H7 (cell line): Measurements from ENCODE around the gene RTN4RL2. TPM values are rescaled to one million over a fixed set of nuclear protein-coding genes. Genes with fewer than 3 reads are reported as not detected.
A peak's percentile ranks its signal among the peaks of the same experiment; 100 is the strongest.

Experiments
- DNase-seq: peaks from one replicate; pipeline ENCODE4 v3.0.0; 2012
- H3K27me3 ChIP-seq: 2 replicates; pipeline ENCODE4 v1.6.0; 2011; ENCODE audit warnings: mild to moderate bottlenecking, low read length; ENCODE audit not compliant: control insufficient read depth, insufficient read depth
- H3K36me3 ChIP-seq: replicated peaks from 2 replicates; pipeline ENCODE4 v1.5.1; 2011; ENCODE audit warnings: low read length; ENCODE audit not compliant: control insufficient read depth, insufficient read depth
- H3K4me3 ChIP-seq: 2 replicates; pipeline ENCODE4 v1.5.1; 2011; ENCODE audit warnings: low read depth, mild to moderate bottlenecking, control low read depth, low read length, moderate library complexity; ENCODE audit not compliant: insufficient read depth
- total RNA-seq: library from RNA; depleted of rRNA; stranded (reverse); fragments of >200 nt; shearing (Covaris generic); gene quantifications from 2 replicates; pipeline ENCODE4 v1.2.3, GENCODE V29; 2014

RTN4RL2 gene
- total RNA-seq, 1 experiment from 2014 or later: 3.4 TPM

DNA sequence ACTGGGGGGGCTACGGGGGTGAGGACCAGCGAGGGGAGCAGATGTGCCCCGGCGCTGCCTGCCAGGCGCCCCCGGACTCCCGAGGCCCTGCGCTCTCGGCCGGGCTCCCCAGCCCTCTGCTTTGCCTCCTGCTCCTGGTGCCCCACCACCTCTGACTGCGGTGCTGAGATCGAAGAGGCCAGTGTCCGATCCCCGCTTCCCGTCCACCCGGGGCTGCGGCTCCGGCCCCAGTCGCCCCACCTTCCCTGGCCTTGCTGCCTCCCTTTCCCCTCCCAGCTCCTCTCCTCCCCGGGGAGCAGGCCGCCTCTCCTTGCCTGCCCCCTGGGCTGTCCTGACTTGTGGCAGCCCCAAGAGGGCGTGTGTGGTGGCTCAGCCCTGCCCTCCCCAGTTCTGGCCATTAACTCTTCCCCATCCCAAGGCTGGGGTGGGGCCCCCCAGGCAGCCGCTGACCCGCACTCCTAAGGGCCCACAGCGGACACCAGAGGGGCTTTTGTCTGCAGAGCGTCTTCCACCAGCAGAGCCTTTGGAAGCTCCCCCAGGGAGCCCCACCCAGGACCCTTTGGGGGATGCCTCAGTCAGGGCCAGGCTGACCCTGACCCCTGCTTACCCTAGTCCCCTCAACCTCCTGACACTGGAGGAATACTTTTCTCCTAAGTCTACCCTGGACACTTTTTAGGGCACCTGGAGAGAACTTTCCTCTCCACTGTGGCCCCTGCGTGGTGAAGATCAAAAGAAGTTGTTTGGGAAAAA lies 16.6 kb downstream of the RTN4RL2 start:
- Histone ChIP-seq H3K36me3 (no peaks in the 10 kb centered on the region), H3K27me3 (peaks cover 64% of the 10 kb centered on the region), H3K4me3 (peak overlapping the region; percentile 46)
- peak; percentile 90 for DNase-seq

DNA sequence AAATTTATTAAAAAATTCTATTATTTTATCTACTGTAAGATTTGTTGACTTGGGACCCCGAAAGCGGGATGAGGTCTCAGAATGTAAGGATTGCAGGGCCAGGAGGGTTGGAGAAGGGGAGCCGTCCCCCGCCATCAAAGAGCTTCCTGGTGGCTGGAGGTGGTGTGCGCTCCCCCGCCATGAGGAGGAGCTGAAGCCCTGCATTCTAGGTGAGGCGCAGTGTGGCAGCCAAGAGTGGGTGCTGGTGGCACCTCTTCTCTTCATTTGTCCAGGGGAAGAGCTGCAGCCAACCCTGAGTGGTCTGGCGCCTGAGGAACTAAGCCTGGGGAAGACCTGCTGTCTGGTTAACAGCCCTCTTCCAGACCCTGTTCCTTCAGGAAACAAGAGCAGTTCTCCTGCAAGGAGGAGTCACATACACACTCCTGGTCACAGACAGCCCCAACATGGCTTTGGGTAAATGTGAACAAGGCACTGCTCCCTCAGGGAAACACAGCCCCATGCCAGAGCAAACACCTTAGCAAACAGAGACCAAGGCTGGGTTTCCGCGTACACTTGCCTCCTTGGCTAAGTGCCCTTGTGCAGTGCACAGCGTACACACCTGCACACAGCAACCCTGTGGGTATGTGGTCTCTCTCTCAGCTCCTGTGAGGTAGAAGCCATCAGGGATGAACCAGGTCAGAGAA lies 17.3 kb downstream of the RTN4RL2 start:
- DNase-seq: peak; percentile 67
- Histone ChIP-seq H3K4me3 (no peak overlapping the region), H3K27me3 (peaks cover 72% of the 10 kb centered on the region), H3K36me3 (no peaks in the 10 kb centered on the region)

DNA sequence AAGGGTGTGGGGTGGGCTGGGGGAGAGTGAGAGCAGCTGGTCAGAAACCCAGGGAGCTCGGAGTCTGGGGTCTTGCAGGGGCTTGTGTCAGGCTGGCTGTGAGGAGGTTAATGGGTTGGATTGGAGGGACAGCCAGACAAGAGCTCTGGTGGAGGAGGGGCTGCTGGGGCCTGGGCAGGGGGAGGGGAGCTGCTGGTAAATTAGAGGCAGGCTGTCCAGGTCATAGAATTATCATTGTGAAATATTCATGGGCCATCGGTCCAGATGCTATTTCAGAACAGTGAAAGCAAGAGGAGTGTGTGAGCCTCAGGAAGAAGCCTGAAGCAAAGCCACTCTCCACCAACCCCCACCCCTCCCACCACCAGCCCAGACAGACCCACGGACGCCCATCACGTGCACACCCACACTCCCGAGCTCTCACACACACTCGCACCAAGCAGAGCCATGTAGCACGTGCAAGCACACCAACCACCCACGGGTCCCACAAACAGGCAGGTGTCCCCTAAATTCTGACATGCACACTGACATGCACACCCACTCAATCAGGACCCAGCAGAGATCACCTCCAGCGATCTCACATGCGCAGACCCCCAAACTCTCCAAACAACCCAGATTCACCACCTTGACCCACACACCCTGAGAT lies 18.8 kb downstream of the RTN4RL2 start:
- DNase-seq: peak; percentile 37
- no peak overlapping the region for H3K4me3 ChIP-seq
- no peaks in the 10 kb centered on the region for H3K36me3 ChIP-seq
- peaks cover 76% of the 10 kb centered on the region for H3K27me3 ChIP-seq

DNA sequence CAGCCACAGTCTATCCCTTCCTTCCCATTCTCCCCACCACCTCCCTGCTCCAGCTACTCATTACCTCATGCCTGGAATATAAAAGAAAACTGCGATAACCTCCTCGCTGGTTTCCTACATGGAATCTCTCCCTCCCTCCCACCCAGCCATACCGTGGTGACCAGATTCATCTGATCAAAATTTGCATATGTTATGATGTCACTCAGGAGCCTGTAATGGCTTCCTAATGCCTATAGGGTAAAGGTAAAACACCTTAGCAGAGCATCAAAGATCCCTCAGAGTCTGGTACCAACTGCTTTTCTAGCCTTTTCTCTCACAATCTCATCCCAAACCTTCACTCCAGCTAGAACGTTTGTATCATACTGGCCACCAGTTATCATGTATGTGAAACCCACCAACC lies 19.6 kb downstream of the RTN4RL2 start:
- Histone ChIP-seq H3K27me3 (peaks cover 68% of the 10 kb centered on the region), H3K4me3 (no peak overlapping the region), H3K36me3 (0 out of 2 replicates have a peak, but pooled peaks cover under 1% of the 10 kb centered on the region)
- peak; percentile 64 for DNase-seq

DNA sequence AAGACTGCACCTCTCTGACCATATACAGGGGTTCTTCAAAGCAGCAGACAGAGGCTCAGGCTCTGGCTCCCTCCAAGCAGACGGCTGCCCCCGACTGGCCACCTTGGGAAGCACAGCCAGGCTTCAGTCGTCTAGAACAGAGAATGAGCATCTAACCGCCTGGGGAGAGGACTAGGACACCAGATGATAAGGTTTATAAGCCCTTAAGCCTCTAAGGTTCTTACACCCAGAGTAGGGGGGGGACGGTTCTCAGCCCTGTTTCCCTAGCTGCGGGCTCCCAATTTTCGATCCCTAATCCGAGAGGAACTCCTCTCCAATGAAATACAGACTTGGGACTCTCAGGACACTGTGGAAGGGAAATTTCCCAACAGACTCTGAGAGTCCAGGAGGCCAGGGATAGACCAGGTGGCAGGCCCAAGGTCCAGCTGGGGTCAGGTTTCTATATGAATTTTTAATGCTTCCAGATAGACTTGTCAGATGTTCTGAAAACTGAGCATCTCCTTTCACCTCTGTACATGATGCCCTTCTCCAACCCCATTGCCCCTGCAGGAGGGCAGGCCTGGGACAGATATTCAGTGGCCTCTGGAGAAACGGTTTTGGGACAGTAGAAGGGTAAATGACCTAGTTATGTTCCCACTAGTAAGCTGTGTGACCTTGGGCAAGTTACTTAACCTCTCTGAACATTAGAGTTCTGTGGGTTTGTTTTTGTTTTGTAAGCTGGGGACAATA lies 20.2 kb downstream of the RTN4RL2 start:
- H3K27me3 ChIP-seq: peaks cover 62% of the 10 kb centered on the region
- DNase-seq: peak; percentile 90
- no peak overlapping the region for H3K4me3 ChIP-seq
- peaks cover 4% of the 10 kb centered on the region for H3K36me3 ChIP-seq

DNA sequence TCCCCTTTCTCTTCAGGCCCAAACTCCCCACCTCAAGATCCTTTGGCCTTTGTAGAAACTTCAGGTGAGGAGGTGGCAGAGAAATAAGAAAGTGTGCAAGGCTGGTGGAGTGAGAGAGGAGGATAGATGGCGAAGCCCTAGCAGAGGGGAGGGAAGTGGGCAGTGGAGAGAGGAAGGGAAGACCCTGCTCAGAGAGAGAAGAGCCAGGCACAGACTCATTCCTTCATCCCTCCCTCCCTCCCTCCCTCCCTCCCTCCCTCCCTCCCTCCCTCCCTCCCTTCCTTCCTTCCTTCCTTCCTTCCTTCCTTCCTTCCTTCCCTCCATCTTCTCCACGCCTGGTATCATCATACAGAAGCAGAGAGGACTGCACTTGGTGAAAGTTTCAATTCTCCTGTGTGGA lies 21.0 kb downstream of the RTN4RL2 start:
- no peak for DNase-seq
- H3K4me3 ChIP-seq: no peak overlapping the region
- H3K36me3 ChIP-seq: peaks cover 4% of the 10 kb centered on the region
- peaks cover 54% of the 10 kb centered on the region for H3K27me3 ChIP-seq

DNA sequence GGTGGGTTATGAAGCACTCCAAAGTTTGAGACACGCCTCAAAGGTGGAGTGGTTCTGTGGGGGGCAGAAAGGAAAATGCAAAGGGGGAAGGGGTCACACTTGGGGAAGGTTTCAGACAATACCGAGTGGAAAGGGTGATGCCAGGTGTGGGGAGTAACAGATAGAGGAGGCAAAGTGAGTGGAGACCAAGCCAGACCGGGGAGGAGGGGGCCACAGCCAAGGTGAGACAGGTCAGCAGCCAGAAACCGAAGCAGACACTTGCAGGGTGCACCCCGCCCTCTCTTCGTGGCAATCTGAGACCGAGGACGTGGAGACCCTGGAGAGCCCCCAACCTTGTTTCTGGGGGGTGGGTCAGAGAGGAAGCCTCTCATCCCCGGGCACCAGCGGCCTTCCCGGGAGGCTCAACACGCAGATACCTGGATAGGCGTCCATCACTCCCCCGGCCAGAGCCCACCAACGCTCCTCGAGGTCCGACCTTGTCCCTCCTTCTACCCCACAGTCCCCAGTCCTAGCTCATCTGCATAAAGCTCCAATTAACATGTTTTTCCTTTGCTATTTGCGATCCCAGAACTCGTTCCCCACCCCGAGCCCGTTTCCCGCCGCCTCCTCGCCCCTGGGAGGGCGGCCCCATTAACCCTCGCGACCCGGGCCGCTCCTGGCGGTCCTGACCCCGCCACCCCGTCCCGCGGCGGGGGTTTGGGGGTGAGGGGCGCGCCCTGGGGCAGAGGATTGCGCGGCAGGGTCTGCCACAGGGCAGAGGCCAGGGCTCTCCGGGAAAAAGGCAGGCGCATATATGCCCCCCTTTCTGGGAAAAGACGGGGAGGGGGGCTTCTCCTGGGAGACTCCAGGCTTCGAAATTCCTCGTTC lies 21.8 kb downstream of the RTN4RL2 start:
- peaks cover 4% of the 10 kb centered on the region for H3K36me3 ChIP-seq
- DNase-seq: peak; percentile 69
- peaks cover 46% of the 10 kb centered on the region for H3K27me3 ChIP-seq
- peak overlapping the region; percentile 61 for H3K4me3 ChIP-seq

DNA sequence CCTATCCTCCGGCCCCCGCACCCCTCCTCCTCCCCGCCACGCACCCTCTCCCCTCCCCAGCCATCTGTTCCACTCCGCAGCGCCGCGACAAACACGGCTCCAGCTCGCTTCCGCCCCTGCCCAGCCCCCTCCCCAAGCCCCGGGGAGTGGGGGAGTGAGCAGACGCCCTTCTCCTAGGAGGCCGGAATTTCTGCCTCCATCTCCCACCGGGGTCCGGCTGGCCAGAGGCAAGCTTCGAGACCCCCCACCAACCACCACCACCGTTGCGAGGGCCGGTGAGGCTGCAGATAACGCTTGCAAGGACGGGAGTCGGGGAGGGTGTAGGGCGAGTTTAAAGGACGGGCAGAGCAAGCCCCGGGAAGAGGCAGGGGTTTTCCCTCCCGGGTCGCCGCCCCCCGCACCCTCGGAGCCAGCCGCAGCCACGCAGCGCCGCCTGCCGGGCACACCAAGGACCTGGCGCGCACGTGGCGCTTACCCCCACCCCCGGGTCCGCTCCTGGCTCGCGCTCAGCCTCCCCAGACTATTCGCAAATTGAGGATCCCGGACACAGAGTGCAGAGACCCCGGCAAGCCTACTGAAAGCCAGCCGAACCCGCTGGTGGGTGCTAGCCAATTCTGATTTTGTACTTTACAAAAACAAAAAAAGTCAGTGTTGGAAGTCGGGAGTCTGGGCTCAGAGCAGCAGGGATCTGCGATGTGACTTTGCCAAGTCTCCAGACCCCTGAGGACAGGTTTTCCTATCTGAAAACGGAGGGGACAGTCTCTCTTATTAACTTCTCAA lies 22.6 kb downstream of the RTN4RL2 start:
- H3K27me3 ChIP-seq: peaks cover 38% of the 10 kb centered on the region

DNA sequence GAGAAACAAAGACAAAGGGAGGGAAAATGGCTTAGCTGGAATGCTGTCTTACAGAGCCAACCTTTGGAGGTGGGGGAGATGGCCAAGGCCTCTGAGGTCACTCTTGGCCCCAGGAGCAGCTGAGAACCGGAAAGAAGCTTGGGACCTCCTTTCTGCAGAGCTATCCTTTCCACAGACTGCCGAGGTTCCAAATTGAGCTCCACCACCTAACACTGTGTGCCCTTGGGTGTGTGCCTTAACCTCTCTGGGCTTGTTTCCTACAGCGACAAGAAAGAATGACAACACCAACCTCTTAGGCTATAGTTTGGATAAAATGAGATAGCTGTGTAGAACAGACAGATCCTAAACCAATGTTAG lies 23.2 kb downstream of the RTN4RL2 start:
- no peak overlapping the region for H3K4me3 ChIP-seq
- peaks cover 9% of the 10 kb centered on the region for H3K36me3 ChIP-seq
- H3K27me3 ChIP-seq: peaks cover 33% of the 10 kb centered on the region
- peak; percentile 53 for DNase-seq

More for the DNA sequence above, 22.6 kb downstream of the RTN4RL2 start:
- peaks cover 7% of the 10 kb centered on the region for H3K36me3 ChIP-seq
- H3K4me3 ChIP-seq: peak overlapping the region; percentile 61
- DNase-seq: peak; percentile 96

DNA sequence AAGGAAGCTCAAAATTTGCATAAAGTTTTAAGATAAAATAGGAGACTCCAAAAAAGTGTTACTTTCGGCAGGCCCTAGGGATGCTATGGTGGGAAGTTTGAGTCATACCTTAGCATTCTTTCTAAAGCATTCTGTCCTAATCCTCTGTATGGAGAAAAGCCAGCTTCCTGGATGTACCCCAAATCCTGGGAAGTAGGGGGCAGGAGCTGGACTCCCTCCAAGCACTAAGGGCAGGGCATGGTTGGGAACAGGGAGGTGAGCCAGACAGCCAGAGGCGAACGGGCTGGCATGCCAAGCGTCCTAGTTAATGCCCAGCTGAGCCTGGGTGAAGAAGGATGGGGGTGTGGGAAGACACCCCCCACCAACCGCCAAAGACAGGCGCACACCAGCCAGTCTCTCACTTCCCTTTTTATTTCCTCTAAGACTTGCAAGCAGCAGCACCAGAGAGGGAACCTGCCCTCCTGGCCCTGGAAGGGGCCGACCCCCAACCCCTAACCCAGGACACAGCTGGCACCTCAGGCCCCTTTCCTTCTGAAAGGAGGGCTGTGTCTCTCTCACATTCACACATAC lies 23.9 kb downstream of the RTN4RL2 start:
- H3K27me3 ChIP-seq: peaks cover 31% of the 10 kb centered on the region
- H3K4me3 ChIP-seq: no peak overlapping the region
- peaks cover 14% of the 10 kb centered on the region for H3K36me3 ChIP-seq
- no peak for DNase-seq

DNA sequence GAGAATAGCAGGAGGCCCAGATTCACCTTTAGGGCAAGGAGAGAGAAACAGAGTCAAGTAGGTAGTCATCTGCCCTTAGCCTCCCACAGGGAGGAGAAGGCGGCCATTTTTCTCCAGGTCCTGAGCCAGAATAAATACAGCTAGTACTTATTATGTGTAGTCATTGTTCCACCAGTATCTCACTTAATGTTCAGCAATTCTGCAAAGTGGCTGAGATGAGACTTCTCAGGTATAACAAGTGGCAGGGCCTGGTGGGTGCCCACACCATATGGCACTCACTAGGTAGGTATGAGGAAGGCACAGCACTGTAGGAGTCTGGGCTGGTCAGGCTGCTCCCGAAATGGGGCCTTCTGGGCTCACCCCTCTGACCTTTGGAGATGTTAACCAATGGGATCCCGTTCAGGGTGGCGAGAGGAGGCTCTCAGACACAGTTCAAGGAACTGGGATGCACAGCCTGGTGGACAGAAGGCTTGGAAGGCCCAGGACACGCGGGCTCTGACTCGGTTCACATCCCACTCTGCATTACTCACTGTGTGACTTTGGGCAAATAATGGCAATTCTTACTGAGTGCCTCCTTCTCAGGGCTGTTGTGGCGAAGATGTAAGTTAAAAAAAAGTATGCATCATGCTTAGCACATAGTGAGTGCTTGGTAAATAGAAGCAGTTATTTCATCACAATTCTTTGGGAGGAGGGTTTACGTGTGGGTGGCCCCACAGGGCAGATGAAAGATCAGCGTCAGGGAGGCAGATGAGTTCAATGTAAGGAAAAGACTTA lies 25.1 kb downstream of the RTN4RL2 start:
- DNase-seq: no peak
- Histone ChIP-seq H3K27me3 (peaks cover 27% of the 10 kb centered on the region), H3K4me3 (no peak overlapping the region), H3K36me3 (peaks cover 14% of the 10 kb centered on the region)

DNA sequence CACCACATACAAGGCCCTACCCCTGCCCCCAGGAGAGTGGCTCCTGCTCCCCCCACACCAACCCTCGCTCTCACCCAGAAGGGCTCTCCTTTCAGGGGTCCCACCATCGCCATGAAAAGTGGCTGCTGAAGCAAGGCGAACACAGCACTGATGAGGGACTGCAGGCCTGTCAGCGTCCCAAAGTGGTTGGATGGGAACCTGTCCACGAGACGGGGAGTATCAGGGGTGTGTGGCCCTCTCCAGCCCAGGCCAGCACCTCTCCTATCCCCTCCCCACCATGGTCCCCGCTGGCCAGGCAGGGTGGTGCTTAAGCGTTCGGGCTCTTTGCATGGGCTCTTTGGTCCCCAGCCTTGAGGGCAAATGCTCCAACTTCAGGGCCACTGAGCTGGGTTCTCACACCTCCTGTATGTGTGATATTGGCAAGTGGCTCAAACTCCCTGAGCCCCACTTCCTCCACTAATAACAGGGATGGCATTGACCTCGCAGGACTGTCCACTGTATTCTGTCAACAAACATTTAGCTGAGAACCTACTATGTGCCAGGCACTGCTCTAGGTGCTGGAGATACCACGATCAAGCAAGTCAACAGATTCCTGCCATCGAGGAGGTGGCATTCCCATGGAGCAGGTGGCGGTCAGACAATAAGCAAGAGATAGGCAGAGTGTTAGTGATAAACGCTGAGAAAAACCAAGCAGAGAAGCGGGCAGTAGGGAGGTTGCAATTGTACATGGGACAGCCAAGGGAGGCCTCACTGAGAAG lies 26.9 kb downstream of the RTN4RL2 start:
- Histone ChIP-seq H3K4me3 (no peak overlapping the region), H3K27me3 (peaks cover 12% of the 10 kb centered on the region), H3K36me3 (peaks cover 20% of the 10 kb centered on the region)
- DNase-seq: no peak
